ENCODE measurements around the gene IGFLR1. TPM values are rescaled to one million over a fixed set of nuclear protein-coding genes. Genes with fewer than 3 reads are reported as not detected.

The IGFLR1 gene
- total RNA-seq, 6 experiments from 2014 or later, result 0.76 to 2.8 (median 1.4) TPM

DNA sequence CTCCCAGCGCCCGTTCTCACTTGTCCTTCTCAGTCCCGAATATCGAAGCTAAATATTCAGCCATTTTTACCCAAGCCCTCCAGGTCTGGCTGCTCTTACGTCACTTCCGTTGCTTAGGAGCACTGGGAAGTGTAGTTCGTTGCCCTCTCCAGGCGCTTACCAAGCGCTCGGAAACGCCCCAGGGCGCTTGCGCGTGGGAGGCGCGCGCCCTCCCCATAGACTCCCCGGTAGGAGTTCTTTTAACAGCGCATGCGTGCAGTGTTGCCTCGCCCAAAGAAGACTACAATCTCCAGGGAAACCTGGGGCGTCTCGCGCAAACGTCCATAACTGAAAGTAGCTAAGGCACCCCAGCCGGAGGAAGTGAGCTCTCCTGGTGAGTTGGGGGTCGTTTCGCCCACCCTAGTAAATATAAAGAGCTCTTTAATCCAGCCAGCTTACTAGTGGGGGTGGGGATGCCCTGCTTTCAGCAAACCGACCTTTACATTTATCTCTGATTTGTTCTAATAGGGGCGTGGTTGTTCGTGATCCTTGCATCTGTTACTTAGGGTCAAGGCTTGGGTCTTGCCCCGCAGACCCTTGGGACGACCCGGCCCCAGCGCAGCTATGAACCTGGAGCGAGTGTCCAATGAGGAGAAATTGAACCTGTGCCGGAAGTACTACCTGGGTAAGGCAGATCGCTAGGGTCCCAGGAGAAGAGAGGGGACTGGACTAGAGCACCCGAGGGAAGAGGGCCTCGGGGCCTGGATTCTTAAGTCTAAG lies 3.3 kb upstream of the IGFLR1 start, which contains the start of the genes PSENEN and U2AF1L4:
Gene PSENEN, plus strand, starts transcription at position 324 of the 759 bp plus-strand sequence. Its CDS starts 280 bp downstream, at position 604.
Gene U2AF1L4, minus strand, starts transcription at position 91 of the 759 bp plus-strand sequence. Its CDS starts 27 bp downstream, at position 64.
- DNase-seq, result peak; percentile 98
- Mint-ChIP-seq H3K4me3 (peak within 1 kb of the TSS; percentile 97), H3K4me1 (ENCODE audit: low read depth) (peaks cover 51% of the 10 kb centered on the region), H3K9me3 (no peaks in the 10 kb centered on the region), H3K36me3 (ENCODE audit: low read depth) (peaks cover 13% of the 10 kb centered on the region), H3K27me3 (ENCODE audit: insufficient read depth) (peaks cover 6% of the 10 kb centered on the region), H3K27ac (peak within 1 kb of the TSS; percentile 100)
- no peak for TF ChIP-seq CTCF (IDR thresholded peaks at IDR 0.05)

DNA sequence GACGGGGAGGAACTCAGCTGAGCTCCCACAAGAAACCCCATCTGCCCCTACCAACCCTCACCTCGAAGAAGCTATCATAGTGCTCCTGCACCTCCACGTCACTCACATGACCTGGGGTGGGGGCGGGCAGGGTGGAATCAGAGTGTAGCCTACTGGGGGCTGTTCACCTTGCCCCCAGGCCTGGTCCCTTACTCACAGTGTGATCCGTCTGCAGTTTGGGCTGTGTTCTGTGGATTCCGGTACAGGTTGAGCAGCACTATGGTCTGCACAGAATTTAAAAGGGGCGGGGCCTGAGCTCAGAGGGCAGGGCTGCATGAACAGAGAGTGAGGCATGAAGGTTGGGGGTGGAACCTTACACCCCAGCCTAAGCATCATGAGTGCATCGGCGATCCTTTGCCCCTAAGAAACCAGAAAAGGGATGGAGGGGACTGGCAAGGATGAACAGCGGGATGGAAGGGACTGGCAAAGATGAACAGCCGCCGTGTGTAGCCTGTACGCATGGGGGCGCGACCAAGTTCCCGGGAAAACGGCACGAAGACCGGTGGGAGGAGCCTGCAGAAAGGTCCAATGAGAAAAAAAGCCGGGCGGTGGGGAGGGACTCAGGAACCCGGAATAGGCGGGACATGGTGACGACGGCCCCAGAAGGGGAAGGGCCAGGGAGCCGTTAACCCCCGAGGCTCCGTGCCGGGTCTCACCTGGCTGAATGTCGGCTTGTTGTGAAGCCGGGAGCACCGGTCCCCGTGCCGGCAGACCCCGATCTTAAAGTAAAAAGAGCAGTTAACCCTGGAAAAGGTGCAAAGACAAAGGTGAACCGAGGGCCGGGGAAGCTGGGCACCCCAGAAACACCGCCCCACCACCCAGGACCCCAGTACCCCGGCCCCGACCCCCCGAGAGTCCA lies 2.4 kb upstream of the IGFLR1 start:
- peak; percentile 93 for DNase-seq
- Mint-ChIP-seq H3K36me3 (ENCODE audit: low read depth) (peaks cover 13% of the 10 kb centered on the region), H3K4me3 (peak overlapping the region; percentile 97)

DNA sequence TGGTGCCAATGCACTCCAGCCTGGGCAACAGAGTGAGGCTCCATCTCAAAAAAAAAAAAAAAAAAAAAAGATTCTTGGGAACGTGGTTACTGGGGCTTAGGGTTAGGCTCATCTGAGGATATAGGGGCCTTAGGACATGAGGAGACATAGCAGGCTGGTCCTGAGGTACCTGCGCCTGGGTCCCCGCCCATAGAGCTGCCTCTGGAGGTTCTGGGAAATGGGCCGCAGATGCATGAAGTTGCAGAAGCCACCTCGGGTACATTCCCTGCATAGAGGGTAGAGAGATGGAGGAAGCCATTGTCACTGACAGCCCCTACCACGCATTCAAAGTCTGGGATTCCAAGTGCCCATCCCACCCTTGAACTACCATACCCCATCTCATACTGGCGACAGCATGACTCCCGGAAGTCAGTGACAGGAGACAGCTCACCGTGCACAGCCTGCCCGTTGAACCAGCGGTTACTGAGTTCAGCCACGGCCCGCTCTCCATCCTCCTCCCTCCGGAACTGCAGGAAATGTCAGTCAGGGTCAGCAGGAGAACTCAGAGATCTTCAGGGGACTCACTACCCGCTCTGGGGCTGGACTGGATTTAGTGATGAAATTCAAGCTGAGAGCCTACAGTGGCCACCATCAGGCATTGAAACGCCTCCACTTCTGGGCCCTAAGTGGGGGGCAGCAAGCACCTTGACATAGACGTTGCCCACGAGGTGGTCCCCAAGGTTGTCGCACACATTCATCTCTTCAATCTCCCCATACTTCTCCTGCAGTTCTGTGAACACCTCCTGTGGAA lies 1.6 kb upstream of the IGFLR1 start:
- Mint-ChIP-seq H3K4me3 (peak overlapping the region; percentile 97), H3K36me3 (ENCODE audit: low read depth) (peaks cover 13% of the 10 kb centered on the region), H3K27ac (no peak overlapping the region), H3K27me3 (ENCODE audit: insufficient read depth) (peaks cover 8% of the 10 kb centered on the region), H3K9me3 (no peaks in the 10 kb centered on the region), H3K4me1 (ENCODE audit: low read depth) (peaks cover 47% of the 10 kb centered on the region)
- TF ChIP-seq CTCF (IDR thresholded peaks at IDR 0.05), result no peak
- no peak for DNase-seq

More for the DNA sequence above, 2.4 kb upstream of the IGFLR1 start:
- Mint-ChIP-seq H3K27me3 (ENCODE audit: insufficient read depth) (peaks cover 6% of the 10 kb centered on the region), H3K27ac (peak overlapping the region; percentile 100), H3K9me3 (no peaks in the 10 kb centered on the region), H3K4me1 (ENCODE audit: low read depth) (peaks cover 47% of the 10 kb centered on the region)
- peak; percentile 65 for TF ChIP-seq CTCF (IDR thresholded peaks at IDR 0.05)

GRCh38 chr19:35741203-35741515 lies 1.1 kb downstream of the IGFLR1 start:
- DNase-seq, result no peak
- peaks cover 9% of the 10 kb centered on the region for H3K27me3 Mint-ChIP-seq (ENCODE audit: insufficient read depth)
- no peak; the same call in none of the 2 replicates for TF ChIP-seq CTCF (IDR thresholded peaks at IDR 0.05)
- H3K4me1 Mint-ChIP-seq (ENCODE audit: low read depth), result peaks cover 29% of the 10 kb centered on the region
- peak overlapping the region; percentile 38; the same call in 1 of the 2 replicates for H3K27ac Mint-ChIP-seq
- H3K9me3 Mint-ChIP-seq, result no peaks in the 10 kb centered on the region
- peaks cover 13% of the 10 kb centered on the region for H3K36me3 Mint-ChIP-seq (ENCODE audit: low read depth)
- H3K4me3 Mint-ChIP-seq, result peak overlapping the region; percentile 87
